ENCODE results near the gene RGS17.
A peak's percentile ranks its signal among the peaks of the same experiment; 100 is the strongest.
"Not testable (repeated sequence)": the region's sequence is repeated elsewhere in the genome, so short reads cannot be mapped to it uniquely, and the experiment has no call there.

Gene RGS17

DNA sequence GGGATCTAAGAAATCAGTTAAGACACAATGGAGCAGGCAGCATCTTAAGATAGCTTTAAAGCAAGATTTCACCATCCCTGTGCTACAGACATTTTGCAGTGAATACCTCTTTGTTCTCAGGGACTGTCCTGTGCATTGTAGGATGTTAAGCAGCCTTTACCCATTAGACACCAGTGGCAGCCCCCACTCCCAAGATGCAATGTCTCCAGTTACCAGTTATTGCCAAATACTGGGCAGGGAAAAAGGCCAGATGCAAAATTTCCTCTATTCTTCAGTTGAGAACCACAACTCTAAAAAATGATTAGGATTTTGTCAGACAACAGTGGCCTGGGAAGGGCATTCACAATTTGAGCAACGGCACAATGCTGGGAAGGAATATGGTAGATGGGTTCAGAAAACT, 154.3 kb downstream of the RGS17 start:
- H3K4me2 ChIP-seq = peak overlapping the region; percentile 6 to 67 (median 43); a peak in 21 of 22 replicates
- peaks cover 5 to 99% (median 95%) of the 10 kb centered on the region in 11 experiments; a peak in 20 of 22 replicates for H4K20me1 ChIP-seq
- H3K4me1 ChIP-seq = peaks cover 53 to 78% (median 69%) of the 10 kb centered on the region in 10 experiments
- H3K9ac ChIP-seq = no peak overlapping the region
- no peak overlapping the region for H3K27ac ChIP-seq
- H3K27me3 ChIP-seq = no peaks in the 10 kb centered on the region
- H3K9me3 ChIP-seq (replicated peaks in 1 of 11) = peaks cover 0 to 39% (median 19%) of the 10 kb centered on the region in 11 experiments; a peak in 9 of 22 replicates
- H3K4me3 ChIP-seq = peak overlapping the region in 1 of 10 experiments; percentile 25; a peak in 1 of 20 replicates
- peaks cover 24 to 95% (median 78%) of the 10 kb centered on the region in 11 experiments; a peak in 21 of 22 replicates for H3K36me3 ChIP-seq
- TF ChIP-seq Cebpa-rat (IDR thresholded peaks at IDR 0.05) = no peak; a peak in 1 of 22 replicates

DNA sequence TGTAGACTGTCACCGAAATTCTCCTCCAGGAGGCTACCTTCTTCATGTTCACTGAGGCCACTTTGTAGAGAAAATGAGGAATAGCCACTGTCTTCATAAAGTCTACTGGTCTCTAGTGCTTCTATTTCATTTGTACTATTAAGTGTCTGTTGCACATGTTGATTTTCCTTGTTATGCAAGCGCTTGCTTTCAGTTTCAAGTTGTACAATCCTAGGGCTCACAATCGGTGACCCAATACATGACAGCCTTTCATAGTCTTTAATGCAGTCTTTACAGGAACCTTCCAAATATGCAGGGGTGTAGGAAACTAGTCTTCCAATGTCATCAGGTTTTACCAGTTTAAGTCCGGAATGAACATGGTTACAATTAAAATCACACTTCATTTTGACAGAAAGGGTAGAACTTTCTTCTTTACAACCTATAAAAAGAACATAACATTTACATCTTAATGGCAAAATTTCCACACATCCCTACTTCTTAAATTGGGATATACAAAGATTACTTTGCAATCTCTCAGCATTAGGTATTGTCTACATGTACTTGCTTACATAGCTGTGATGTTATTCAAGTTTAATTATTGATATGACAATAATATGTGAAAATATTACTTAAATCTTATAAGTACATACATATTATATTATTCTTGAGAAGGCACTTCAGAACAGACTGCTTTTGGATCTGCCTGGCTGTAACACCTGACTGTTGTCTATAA, 155.7 kb downstream of the RGS17 start:
- 0 out of 22 replicates have a peak, but pooled peaks of 1 of the 11 experiments have one; percentile 34 for TF ChIP-seq Cebpa-rat (IDR thresholded peaks at IDR 0.05)
- Histone ChIP-seq H3K4me2 (peak overlapping the region; percentile 13 to 67 (median 34); a peak in 20 of 22 replicates), H3K9me3 (replicated peaks in 1 of 11) (peaks cover 0 to 44% (median 24%) of the 10 kb centered on the region in 11 experiments; a peak in 12 of 22 replicates), H3K27me3 (no peaks in the 10 kb centered on the region), H3K4me3 (peak overlapping the region in 2 of 10 experiments; percentile 15 to 16; a peak in 1 of 20 replicates), H4K20me1 (peaks cover 0 to 90% (median 81%) of the 10 kb centered on the region in 11 experiments; a peak in 18 of 22 replicates), H3K36me3 (peaks cover 38 to 99% (median 90%) of the 10 kb centered on the region in 11 experiments), H3K27ac (peak overlapping the region in 9 of 11 experiments; percentile 15 to 51 (median 36); a peak in 9 of 22 replicates), H3K9ac (peak overlapping the region in 1 of 11 experiments; percentile 14; a peak in 2 of 22 replicates), H3K4me1 (peaks cover 44 to 66% (median 57%) of the 10 kb centered on the region in 10 experiments)

DNA sequence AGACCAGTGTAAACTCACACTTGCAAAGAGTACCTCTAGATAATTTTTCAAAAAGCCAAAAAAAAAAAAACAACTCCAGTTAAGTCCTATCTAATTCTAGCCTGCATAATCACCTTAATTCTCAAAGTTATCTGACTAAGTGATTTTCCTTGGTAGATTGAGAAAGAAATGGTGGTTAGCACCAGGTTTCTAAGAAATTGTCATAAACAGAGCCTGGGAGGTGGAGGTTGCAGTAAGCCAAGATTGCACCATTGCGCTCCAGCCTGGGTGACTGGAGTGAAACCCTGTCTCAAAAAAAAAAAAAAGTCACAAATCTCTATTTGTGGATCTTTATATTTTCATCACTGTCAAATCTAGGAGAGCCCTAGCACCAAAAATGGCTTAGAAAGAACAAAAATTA, 157.2 kb downstream of the RGS17 start:
- TF ChIP-seq Cebpa-rat (IDR thresholded peaks at IDR 0.05) = no peak
- Histone ChIP-seq H4K20me1 (peaks cover 0 to 75% (median 67%) of the 10 kb centered on the region in 11 experiments; a peak in 18 of 22 replicates), H3K9ac (no peak overlapping the region)

GRCh38 chr6:152969688-152970418, 161.2 kb downstream of the RGS17 start:
- TF ChIP-seq Cebpa-rat (IDR thresholded peaks at IDR 0.05) = no peak
- no peak overlapping the region for H3K27ac ChIP-seq
- no peak overlapping the region for H3K9ac ChIP-seq
- H3K36me3 ChIP-seq = peaks cover 50 to 59% (median 57%) of the 10 kb centered on the region in 11 experiments
- H3K4me2 ChIP-seq = no peak overlapping the region
- no peak overlapping the region for H3K4me3 ChIP-seq
- peaks cover 4 to 13% (median 6%) of the 10 kb centered on the region in 10 experiments; a peak in 15 of 20 replicates for H3K4me1 ChIP-seq
- H4K20me1 ChIP-seq = peaks cover 0 to 35% (median 28%) of the 10 kb centered on the region in 11 experiments; a peak in 18 of 22 replicates
- no peaks in the 10 kb centered on the region for H3K27me3 ChIP-seq
- peaks cover 5 to 67% (median 39%) of the 10 kb centered on the region in 11 experiments; a peak in 19 of 22 replicates for H3K9me3 ChIP-seq (replicated peaks in 1 of 11)

More for the DNA sequence above, 157.2 kb downstream of the RGS17 start:
- Histone ChIP-seq H3K9me3 (replicated peaks in 1 of 11) (peaks cover 0 to 56% (median 35%) of the 10 kb centered on the region in 11 experiments; a peak in 18 of 22 replicates), H3K27ac (no peak overlapping the region), H3K27me3 (no peaks in the 10 kb centered on the region), H3K4me1 (peaks cover 31 to 52% (median 43%) of the 10 kb centered on the region in 10 experiments), H3K4me3 (no peak overlapping the region; a peak in 2 of 20 replicates), H3K36me3 (peaks cover 50 to 99% (median 96%) of the 10 kb centered on the region in 11 experiments), H3K4me2 (peak overlapping the region in 6 of 11 experiments; percentile 0 to 67 (median 30); a peak in 6 of 22 replicates)

GRCh38 chr6:152966168-152966894, 164.8 kb downstream of the RGS17 start:
- H3K4me3 ChIP-seq, H3K9ac ChIP-seq, H4K20me1 ChIP-seq, H3K27ac ChIP-seq, H3K4me2 ChIP-seq, H3K27me3 ChIP-seq, H3K4me1 ChIP-seq: not testable (repeated sequence)
- H3K9me3 ChIP-seq (replicated peaks in 1 of 11) = peaks cover 5 to 38% (median 22%) of the 10 kb centered on the region in 11 experiments; a peak in 18 of 22 replicates
- peaks cover 21 to 23% (median 22%) of the 10 kb centered on the region in 11 experiments for H3K36me3 ChIP-seq

DNA sequence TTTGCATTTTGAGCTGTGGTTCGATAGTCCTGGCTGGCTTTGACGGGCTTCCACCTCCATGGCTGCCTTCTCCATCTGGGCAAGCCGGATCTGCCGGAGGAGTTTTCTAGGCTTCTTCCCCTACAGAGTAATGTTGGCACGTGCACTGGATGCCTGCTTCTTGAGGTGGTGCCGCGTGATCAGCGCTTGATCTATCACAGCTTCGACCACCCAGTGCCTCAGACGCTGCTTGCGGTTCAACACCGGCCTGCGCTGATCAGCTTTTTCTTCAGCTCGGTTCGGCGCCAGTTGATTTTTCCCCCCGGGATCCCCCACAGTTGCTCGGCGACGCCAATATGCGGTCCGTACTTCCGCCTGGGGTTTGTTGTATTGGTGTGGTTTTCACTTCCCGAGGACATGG, 171.7 kb downstream of the RGS17 start:
- no peaks in the 10 kb centered on the region for H3K27me3 ChIP-seq
- peaks cover 0 to 8% (median 3%) of the 10 kb centered on the region in 11 experiments; a peak in 7 of 22 replicates for H3K9me3 ChIP-seq (replicated peaks in 1 of 11)
- no peak for TF ChIP-seq Cebpa-rat (IDR thresholded peaks at IDR 0.05)
- H3K4me2 ChIP-seq = no peak overlapping the region
- H4K20me1 ChIP-seq = no peaks in the 10 kb centered on the region
- H3K27ac ChIP-seq = no peak overlapping the region
- H3K9ac ChIP-seq = no peak overlapping the region
- H3K36me3 ChIP-seq = no peaks in the 10 kb centered on the region
- H3K4me1 ChIP-seq = no peaks in the 10 kb centered on the region
- no peak overlapping the region for H3K4me3 ChIP-seq

DNA sequence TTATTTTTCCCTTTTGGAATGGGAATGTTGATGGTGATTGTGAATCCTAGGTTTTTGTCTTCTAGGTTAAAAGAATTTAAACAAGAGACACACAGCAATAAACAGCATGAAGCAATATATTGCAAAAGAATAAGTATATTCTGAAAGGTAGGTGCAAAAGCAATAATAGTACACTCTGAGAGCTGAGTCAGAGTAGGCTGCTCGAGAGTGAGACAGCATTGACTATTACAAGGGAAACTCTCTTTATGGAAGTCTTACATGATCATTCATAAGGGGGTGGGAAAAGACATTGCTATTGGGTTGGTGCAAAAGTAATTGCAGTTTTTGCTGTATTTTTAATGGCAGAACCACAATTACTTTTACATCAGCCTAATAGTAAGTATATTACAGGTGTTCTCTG, 173.3 kb downstream of the RGS17 start:
- Histone ChIP-seq H3K27ac (no peak overlapping the region), H3K27me3 (no peaks in the 10 kb centered on the region), H3K4me3 (no peak overlapping the region), H3K4me1 (no peaks in the 10 kb centered on the region), H3K9ac (no peak overlapping the region), H3K9me3 (replicated peaks in 1 of 11) (peaks cover 0 to 8% (median 3%) of the 10 kb centered on the region in 11 experiments; a peak in 7 of 22 replicates), H3K4me2 (no peak overlapping the region), H3K36me3 (no peaks in the 10 kb centered on the region), H4K20me1 (no peaks in the 10 kb centered on the region)
- TF ChIP-seq Cebpa-rat (IDR thresholded peaks at IDR 0.05) = no peak
